RPMI8226 (cell line): ENCODE measurements around the gene CWC25.
"Not testable (repeated sequence)": the region's sequence is repeated elsewhere in the genome, so short reads cannot be mapped to it uniquely, and the experiment has no call there.

ENCODE experiments used
- DNase-seq: peaks from one replicate; pipeline ENCODE4 v3.0.0-alpha.2; 2015

The CWC25 gene

GRCh38 chr17:38824899-38825761 is at the start of gene CWC25:
TSS of gene CWC25 (minus strand) at chr17:38825321. CDS start at chr17:38825183, 138 bp downstream.
- DNase-seq, result peak; percentile 96

- no peak for DNase-seq
These were observed 48.7 kb upstream of the CWC25 start for GRCh38 chr17:38873640-38874380.

- no peak for DNase-seq
These were observed 47.7 kb upstream of the CWC25 start for GRCh38 chr17:38872671-38873385.

GRCh38 chr17:38872027-38872511 is 46.9 kb upstream of the CWC25 start:
- DNase-seq, result no peak

GRCh38 chr17:38871247-38872015 is 46.3 kb upstream of the CWC25 start:
- peak; percentile 87 for DNase-seq

GRCh38 chr17:38870259-38871165 is 45.4 kb upstream of the CWC25 start:
- peak; percentile 77 for DNase-seq

GRCh38 chr17:38869526-38870258 is 44.6 kb upstream of the CWC25 start, which contains the start of gene LASP1:
TSS of gene LASP1 (plus strand) at chr17:38870058. CDS start at chr17:38870190, 132 bp downstream.
- peak; percentile 93 for DNase-seq

- peak; percentile 90 for DNase-seq
These were observed 43.9 kb upstream of the CWC25 start for GRCh38 chr17:38868817-38869525.

GRCh38 chr17:38867968-38868816 is 43.1 kb upstream of the CWC25 start:
- peak; percentile 75 for DNase-seq

- DNase-seq, result peak; percentile 86
These were observed 42.3 kb upstream of the CWC25 start for GRCh38 chr17:38867179-38867967.

- DNase-seq, result no peak
These were observed 39.7 kb upstream of the CWC25 start for GRCh38 chr17:38864636-38865398.

GRCh38 chr17:38861399-38861843 is 36.3 kb upstream of the CWC25 start:
- no peak for DNase-seq

- DNase-seq, result no peak
These were observed 32.1 kb upstream of the CWC25 start for GRCh38 chr17:38857271-38857670.

GRCh38 chr17:38855101-38855714 is 30.1 kb upstream of the CWC25 start:
- not testable (repeated sequence) for DNase-seq

GRCh38 chr17:38853292-38854219 is 28.4 kb upstream of the CWC25 start, which contains the start of gene RPL23:
TSS of gene RPL23 (minus strand) at chr17:38853721. CDS start at chr17:38853710, 11 bp downstream.
- DNase-seq, result peak; percentile 98
